Testis (tissue), 2 donors: ENCODE data around the gene ARFGAP3.

Experiments
- CTCF ChIP-seq, 3 experiments: fragments of 450-650 bp in 2 of 3; fragments of 200-600 bp in 1 of 3; sonication (generic) in 1 of 3; IDR thresholded peaks; one replicate each; pipeline ENCODE4 v1.5.1; 2016 to 2019; ENCODE audit warnings: antibody characterized with exemption in 3 of 3, mild to moderate bottlenecking in 2 of 3, moderate library complexity in 1 of 3
- POLR2A ChIP-seq: fragments of 450-650 bp; IDR thresholded peaks from one replicate; pipeline ENCODE4 v1.6.1; 2017; ENCODE audit warnings: antibody characterized with exemption, mild to moderate bottlenecking, moderate library complexity

GRCh38 chr22:42904050-42904449 is 47.0 kb upstream of the ARFGAP3 start:
- TF ChIP-seq CTCF (IDR thresholded peaks at IDR 0.05) (no peak), POLR2A (no peak)
